Trophoblast cell (in vitro differentiated cells and primary cell): ENCODE data around the gene NDEL1.

Experiments used
- DNase-seq, 2 donors: peaks; one replicate each; pipeline ENCODE4 v3.0.0-alpha.2; 2016
- H2AFZ ChIP-seq: 2 replicates; pipeline ENCODE4 v1.6.1; 2013; ENCODE audit warnings: low read length, moderate library complexity, mild to moderate bottlenecking; ENCODE audit not compliant: insufficient read depth, poor library complexity
- H2AK5ac ChIP-seq: 2 replicates; pipeline ENCODE4 v1.6.1; 2013; ENCODE audit warnings: mild to moderate bottlenecking, low read length
- H2BK120ac ChIP-seq: 2 replicates; pipeline ENCODE4 v1.6.1; 2013; ENCODE audit warnings: low read length, mild to moderate bottlenecking, moderate library complexity; ENCODE audit not compliant: insufficient read depth, poor library complexity
- H2BK12ac ChIP-seq: 2 replicates; pipeline ENCODE4 v1.6.1; 2013; ENCODE audit warnings: mild to moderate bottlenecking, low read length, moderate library complexity
- H2BK5ac ChIP-seq: 2 replicates; pipeline ENCODE4 v1.6.1; 2013; ENCODE audit warnings: low read length, low read depth, moderate library complexity, mild to moderate bottlenecking; ENCODE audit not compliant: poor library complexity
- H3K14ac ChIP-seq: 2 replicates; pipeline ENCODE4 v1.6.1; 2013; ENCODE audit warnings: mild to moderate bottlenecking, low read length
- H3K18ac ChIP-seq: 2 replicates; pipeline ENCODE4 v1.6.1; 2013; ENCODE audit warnings: mild to moderate bottlenecking, low read length
- H3K23ac ChIP-seq: 2 replicates; pipeline ENCODE4 v1.6.1; 2013; ENCODE audit warnings: low read length
- H3K27ac ChIP-seq: 2 replicates; pipeline ENCODE4 v1.5.1; 2013; ENCODE audit warnings: low read depth, mild to moderate bottlenecking, inconsistent platforms, low read length, moderate library complexity
- H3K27me3 ChIP-seq: 2 replicates; pipeline ENCODE4 v1.6.1; 2013; ENCODE audit warnings: inconsistent platforms, mild to moderate bottlenecking, low read length, moderate library complexity; ENCODE audit not compliant: insufficient read depth
- H3K36me3 ChIP-seq, 2 experiments: 1 replicate in 1 of 2; 2 replicates in 1 of 2; pipeline ENCODE4 v1.6.1; 2013; ENCODE audit warnings: low read length in 2 of 2, mild to moderate bottlenecking in 2 of 2, moderate library complexity in 1 of 2; ENCODE audit not compliant: insufficient read depth in 2 of 2, control insufficient read depth in 1 of 2
- H3K4ac ChIP-seq: 2 replicates; pipeline ENCODE4 v1.6.1; 2013; ENCODE audit warnings: low read depth, mild to moderate bottlenecking, low read length, moderate library complexity
- H3K4me1 ChIP-seq, 2 experiments: 1 replicate in 1 of 2; 2 replicates in 1 of 2; pipeline ENCODE4 v1.6.1; 2013; ENCODE audit warnings: low read length in 2 of 2, mild to moderate bottlenecking in 2 of 2, moderate library complexity in 1 of 2; ENCODE audit not compliant: insufficient read depth in 2 of 2, control insufficient read depth in 1 of 2
- H3K4me2 ChIP-seq: 2 replicates; pipeline ENCODE4 v1.6.1; 2013; ENCODE audit warnings: inconsistent platforms, mild to moderate bottlenecking, low read length, moderate library complexity
- H3K4me3 ChIP-seq: 2 replicates; pipeline ENCODE4 v1.5.1; 2013; ENCODE audit warnings: mild to moderate bottlenecking, low read depth, low read length, inconsistent platforms
- H3K79me1 ChIP-seq: one replicate; pipeline ENCODE4 v1.6.1; 2013; ENCODE audit warnings: low read length
- H3K79me2 ChIP-seq: 2 replicates; pipeline ENCODE4 v1.6.1; 2013; ENCODE audit warnings: low read length, mild to moderate bottlenecking; ENCODE audit not compliant: control insufficient read depth, insufficient read depth, poor library complexity
- H3K9ac ChIP-seq: 2 replicates; pipeline ENCODE4 v1.6.1; 2013; ENCODE audit warnings: mild to moderate bottlenecking, low read length
- H3K9me3 ChIP-seq: 2 replicates; pipeline ENCODE4 v1.6.1; 2013; ENCODE audit warnings: low read depth, mild to moderate bottlenecking, control low read depth, inconsistent platforms, low read length; ENCODE audit not compliant: insufficient read depth
- H4K12ac ChIP-seq: 2 replicates; pipeline ENCODE4 v1.6.1; 2013; ENCODE audit warnings: low read depth, mild to moderate bottlenecking, low read length, moderate library complexity
- H4K8ac ChIP-seq: 2 replicates; pipeline ENCODE4 v1.6.1; 2013; ENCODE audit warnings: low read depth, mild to moderate bottlenecking, low read length, moderate library complexity
- H4K91ac ChIP-seq: one replicate; pipeline ENCODE4 v1.6.1; 2013; ENCODE audit warnings: low read depth, mild to moderate bottlenecking, low read length, moderate library complexity
- WGBS: extraction: QIAGEN DNeasy Blood & Tissue Kit; methylation state at CpG from one replicate; pipeline ENCODE4 v1.1.7; 2013; ENCODE audit warnings: missing lambda C conversion rate; ENCODE audit not compliant: insufficient read length, insufficient coverage; ENCODE audit errors: extremely low coverage; 5-methylcytosine and 5-hydroxymethylcytosine counted together

Gene NDEL1

DNA sequence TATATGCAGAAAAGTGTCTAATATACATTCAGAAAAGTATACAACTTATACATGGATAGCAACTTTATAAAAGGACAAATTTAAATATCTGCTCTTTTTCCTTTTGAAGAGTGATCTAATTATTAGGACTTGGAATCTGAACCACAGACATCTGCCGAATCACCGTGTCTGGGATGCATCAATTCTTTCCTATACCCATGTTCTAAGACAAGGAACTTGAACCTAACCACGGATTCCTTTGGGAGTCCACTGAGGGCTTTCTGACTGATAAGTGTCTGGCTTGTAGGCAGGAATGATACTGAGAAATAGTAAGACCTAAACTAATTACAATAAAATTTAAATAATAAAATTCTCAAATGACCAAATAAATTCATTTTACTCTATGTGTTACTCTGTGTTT is 54.2 kb downstream of the NDEL1 start:
- H3K27ac ChIP-seq = no peak overlapping the region
- H3K9me3 ChIP-seq = peaks cover 3% of the 10 kb centered on the region
- H4K8ac ChIP-seq = no peak overlapping the region
- H2AFZ ChIP-seq = no peak overlapping the region
- H3K23ac ChIP-seq = no peak overlapping the region
- no peak overlapping the region for H3K4me3 ChIP-seq
- peaks cover 64 to 80% of the 10 kb centered on the region in 2 experiments for H3K36me3 ChIP-seq
- H3K27me3 ChIP-seq = no peaks in the 10 kb centered on the region
- no peak overlapping the region for H2BK120ac ChIP-seq
- H4K12ac ChIP-seq = no peak overlapping the region
- H3K9ac ChIP-seq = no peak overlapping the region
- H3K79me2 ChIP-seq = no peaks in the 10 kb centered on the region
- H3K4ac ChIP-seq = no peak overlapping the region
- WGBS = no CpG with 5 or more reads among the region's 3 CpGs
- no peak overlapping the region for H3K18ac ChIP-seq
- no peaks in the 10 kb centered on the region for H3K4me1 ChIP-seq
- no peak overlapping the region for H3K4me2 ChIP-seq
- H4K91ac ChIP-seq = no peak overlapping the region
- no peak overlapping the region for H3K14ac ChIP-seq
- DNase-seq = no peak
- H3K79me1 ChIP-seq = no peaks in the 10 kb centered on the region
- no peak overlapping the region for H2BK12ac ChIP-seq
- no peak overlapping the region for H2AK5ac ChIP-seq
- H2BK5ac ChIP-seq = no peak overlapping the region

DNA sequence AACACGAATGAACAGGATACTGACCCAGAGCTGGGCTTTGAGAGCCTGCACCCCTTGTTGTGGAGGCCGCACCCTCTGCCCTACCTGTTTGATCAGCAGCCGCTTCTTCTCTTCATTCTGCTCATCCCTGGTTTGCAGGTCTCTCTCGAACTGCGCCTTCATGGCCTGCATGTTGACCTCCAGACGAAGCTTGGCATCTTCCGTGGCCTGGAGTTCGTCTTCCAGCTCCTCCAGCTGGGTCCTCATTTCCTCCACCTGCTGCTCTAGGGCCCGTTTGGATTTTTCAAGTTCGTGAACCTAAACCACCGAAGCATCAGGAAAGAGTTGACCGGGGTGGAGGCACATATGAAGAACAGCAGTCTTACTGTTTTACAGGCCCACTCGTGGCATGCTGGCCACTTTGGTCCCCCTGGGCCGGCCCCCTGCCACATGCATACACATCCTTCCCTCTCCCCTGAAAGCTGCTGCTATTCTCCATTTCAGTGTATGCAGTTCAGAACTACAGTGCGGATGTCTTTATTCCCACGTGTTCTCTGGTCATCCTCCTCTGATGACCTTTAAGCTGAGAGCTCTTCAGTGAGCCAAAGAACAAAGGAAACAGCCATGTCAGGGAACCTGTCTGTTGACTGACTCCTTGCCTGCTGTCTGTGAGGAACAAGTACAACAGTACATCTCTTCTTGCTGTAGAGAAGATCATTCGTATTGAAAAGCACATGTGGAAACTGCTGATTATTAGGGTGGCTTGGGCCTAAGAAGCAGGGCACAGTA is 54.8 kb downstream of the NDEL1 start:
- Histone ChIP-seq H2BK120ac (no peak overlapping the region), H3K79me2 (no peaks in the 10 kb centered on the region), H2BK5ac (no peak overlapping the region), H2AFZ (no peak overlapping the region), H3K9ac (no peak overlapping the region), H3K18ac (no peak overlapping the region), H3K4ac (no peak overlapping the region), H3K36me3 (peaks cover 64 to 85% of the 10 kb centered on the region in 2 experiments), H3K4me2 (no peak overlapping the region), H2BK12ac (no peak overlapping the region), H3K27me3 (no peaks in the 10 kb centered on the region), H3K9me3 (peaks cover 3% of the 10 kb centered on the region), H3K14ac (no peak overlapping the region), H3K4me3 (no peak overlapping the region), H4K12ac (no peak overlapping the region), H3K23ac (no peak overlapping the region), H3K79me1 (no peaks in the 10 kb centered on the region), H4K8ac (no peak overlapping the region), H4K91ac (no peak overlapping the region), H3K27ac (no peak overlapping the region), H3K4me1 (no peaks in the 10 kb centered on the region), H2AK5ac (no peak overlapping the region)
- WGBS = no CpG with 5 or more reads among the region's 17 CpGs
- no peak for DNase-seq

- Histone ChIP-seq H3K4me1 (no peaks in the 10 kb centered on the region), H3K9me3 (peaks cover 1% of the 10 kb centered on the region), H3K36me3 (peaks cover 74 to 89% of the 10 kb centered on the region in 2 experiments), H2AK5ac (no peak overlapping the region), H3K18ac (no peak overlapping the region), H4K12ac (no peak overlapping the region), H2BK12ac (no peak overlapping the region), H3K14ac (no peak overlapping the region), H4K8ac (no peak overlapping the region), H4K91ac (no peak overlapping the region), H3K27me3 (no peaks in the 10 kb centered on the region), H3K9ac (no peak overlapping the region), H3K79me2 (no peaks in the 10 kb centered on the region), H2BK5ac (no peak overlapping the region), H3K79me1 (no peaks in the 10 kb centered on the region), H2BK120ac (no peak overlapping the region), H3K23ac (no peak overlapping the region), H3K4ac (no peak overlapping the region), H2AFZ (no peak overlapping the region), H3K27ac (no peak overlapping the region), H3K4me3 (no peak overlapping the region), H3K4me2 (no peak overlapping the region)
- no peak for DNase-seq
- no CpG with 5 or more reads among the region's 17 CpGs for WGBS
These were observed 56.4 kb downstream of the NDEL1 start for GRCh38 chr17:8492121-8492520.

- no peaks in the 10 kb centered on the region for H3K79me1 ChIP-seq
- H2AFZ ChIP-seq = no peak overlapping the region
- no peak overlapping the region for H3K27ac ChIP-seq
- H3K4me3 ChIP-seq = peak overlapping the region; percentile 45
- no peak overlapping the region for H3K4me2 ChIP-seq
- H2BK12ac ChIP-seq = no peak overlapping the region
- H3K36me3 ChIP-seq = peaks cover 67 to 82% of the 10 kb centered on the region in 2 experiments
- no peak overlapping the region for H2AK5ac ChIP-seq
- no peaks in the 10 kb centered on the region for H3K79me2 ChIP-seq
- no peak overlapping the region for H4K91ac ChIP-seq
- H3K9me3 ChIP-seq = no peaks in the 10 kb centered on the region
- no peak overlapping the region for H4K12ac ChIP-seq
- H4K8ac ChIP-seq = no peak overlapping the region
- DNase-seq = peak; percentile 73 to 82
- no peak overlapping the region for H3K23ac ChIP-seq
- no peak overlapping the region for H3K18ac ChIP-seq
- H3K27me3 ChIP-seq = no peaks in the 10 kb centered on the region
- H3K14ac ChIP-seq = no peak overlapping the region
- no peak overlapping the region for H3K4ac ChIP-seq
- no CpG with 5 or more reads among the region's 12 CpGs for WGBS
- H3K4me1 ChIP-seq = no peaks in the 10 kb centered on the region
- no peak overlapping the region for H2BK120ac ChIP-seq
- H2BK5ac ChIP-seq = no peak overlapping the region
- no peak overlapping the region for H3K9ac ChIP-seq
These were observed 58.3 kb downstream of the NDEL1 start for GRCh38 chr17:8494021-8494420.
